GM11168 (cell line): ENCODE results near the gene WDR64.
"Not testable (repeated sequence)": the region's sequence is repeated elsewhere in the genome, so short reads cannot be mapped to it uniquely, and the experiment has no call there.

Source experiments
- in situ Hi-C: fragments of 300-500 bp; cut with MboI; formaldehyde crosslinking; loops from one replicate; pipeline ENCODE4 v1.12.0; 2022; ENCODE audit warnings: low sequenced_read_pairs; ENCODE audit not compliant: unreplicated experiment

Gene WDR64

DNA sequence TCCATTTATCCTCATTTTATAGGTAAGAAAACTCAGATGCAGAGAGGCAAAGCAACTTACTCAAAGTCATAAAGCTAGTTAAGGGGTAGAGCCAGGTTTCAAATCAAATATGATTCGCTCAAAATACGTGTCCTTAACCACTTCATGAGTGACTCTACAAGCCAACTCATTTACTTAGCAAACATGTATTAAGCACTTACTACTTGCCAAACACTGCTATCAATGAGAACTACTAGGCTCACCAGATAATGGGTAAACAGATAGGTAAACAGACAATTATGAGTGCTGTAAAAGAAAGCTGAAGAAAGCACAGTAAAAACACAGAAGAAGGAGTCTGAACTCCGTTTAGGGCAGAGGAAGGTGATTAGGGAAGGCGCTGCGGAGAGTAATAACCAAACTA, 65.9 kb downstream of the WDR64 start:
- in situ Hi-C loops: no loop called here

DNA sequence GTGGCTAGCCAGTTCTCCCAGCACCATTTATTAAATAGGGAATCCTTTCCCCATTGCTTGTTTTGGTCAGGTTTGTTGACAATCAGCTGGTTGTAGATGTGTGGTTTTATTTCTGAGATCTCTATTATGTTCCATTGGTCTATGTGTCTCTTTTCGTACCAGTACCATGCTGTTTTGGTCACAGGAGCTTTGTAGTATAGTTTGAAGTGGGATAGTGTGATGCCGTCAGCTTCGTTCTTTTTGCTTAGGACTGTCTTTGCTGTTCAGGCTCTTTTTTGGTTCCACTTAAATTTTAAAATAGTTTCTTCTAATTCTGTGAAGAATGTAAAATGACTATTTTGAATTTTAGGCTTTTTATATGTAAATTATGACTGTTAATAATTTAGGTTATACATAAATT, 68.9 kb downstream of the WDR64 start:
- in situ Hi-C loops: no loop called here

DNA sequence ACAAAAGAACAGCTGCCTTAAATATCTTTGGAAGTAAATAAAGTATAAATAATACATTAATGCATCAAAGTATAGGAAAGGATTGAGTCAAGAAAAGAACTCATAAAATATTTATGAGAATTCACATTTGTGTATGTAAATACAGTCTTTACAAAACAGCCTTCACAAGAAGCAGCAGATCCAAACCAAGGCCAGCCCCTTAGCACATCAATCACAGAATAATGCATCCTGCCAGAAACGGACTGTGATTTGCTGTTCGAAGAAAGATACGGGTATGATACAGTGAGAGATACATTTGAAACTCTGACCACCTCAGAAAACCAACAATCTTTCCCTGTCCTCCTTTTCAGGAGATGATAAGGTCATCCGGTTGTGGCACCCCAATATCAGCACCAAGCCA, 70.9 kb downstream of the WDR64 start:
- in situ Hi-C loops: no loop called here

DNA sequence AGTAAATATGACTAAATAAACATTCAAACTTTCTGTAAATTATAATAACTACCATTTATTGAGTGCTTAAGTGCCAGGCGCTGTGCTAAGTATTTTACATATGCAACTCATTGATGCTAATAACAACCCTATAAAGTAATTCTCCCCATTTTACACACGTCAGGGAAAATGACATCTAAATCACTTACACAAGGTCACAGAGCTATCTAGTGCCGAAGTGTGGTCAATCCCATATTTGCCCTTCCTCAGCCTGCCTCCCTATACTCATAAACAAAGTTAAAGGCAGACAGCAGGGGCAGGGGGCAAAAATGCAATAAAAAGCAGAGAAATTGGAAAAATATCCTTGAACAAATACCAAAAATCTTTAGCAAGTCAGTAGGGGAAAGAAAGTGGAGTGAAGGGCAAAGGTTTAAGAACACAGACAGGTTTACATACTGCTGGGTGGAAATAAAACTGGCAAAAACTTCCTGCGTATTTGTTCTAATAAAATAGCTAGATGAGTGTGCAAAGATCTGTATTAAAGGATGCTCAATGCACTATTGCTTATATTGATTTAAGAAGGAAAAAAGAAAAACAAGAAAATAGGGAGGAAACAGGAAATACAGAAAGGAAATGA, 72.8 kb downstream of the WDR64 start:
- in situ Hi-C loops: no loop called here

DNA sequence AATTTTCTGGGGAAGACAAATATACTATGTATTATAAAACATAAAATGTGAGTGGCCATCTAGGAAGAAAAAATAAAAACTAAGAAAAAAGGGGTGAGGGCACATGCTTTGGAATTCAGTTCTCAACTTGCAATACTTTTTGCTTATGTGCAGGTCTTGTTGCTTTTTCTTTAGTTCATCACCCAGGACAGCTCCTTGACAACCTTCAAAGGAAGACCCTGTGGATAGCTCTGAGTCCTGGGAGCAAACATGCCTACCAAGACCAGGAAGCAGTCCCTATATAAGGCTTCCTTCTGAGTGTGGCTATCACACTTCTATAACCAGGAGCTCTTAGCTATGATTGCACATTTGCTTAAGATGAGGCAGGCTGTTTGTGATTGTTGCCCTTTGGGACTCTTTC, 78.0 kb downstream of the WDR64 start:
- in situ Hi-C loops: no loop called here

DNA sequence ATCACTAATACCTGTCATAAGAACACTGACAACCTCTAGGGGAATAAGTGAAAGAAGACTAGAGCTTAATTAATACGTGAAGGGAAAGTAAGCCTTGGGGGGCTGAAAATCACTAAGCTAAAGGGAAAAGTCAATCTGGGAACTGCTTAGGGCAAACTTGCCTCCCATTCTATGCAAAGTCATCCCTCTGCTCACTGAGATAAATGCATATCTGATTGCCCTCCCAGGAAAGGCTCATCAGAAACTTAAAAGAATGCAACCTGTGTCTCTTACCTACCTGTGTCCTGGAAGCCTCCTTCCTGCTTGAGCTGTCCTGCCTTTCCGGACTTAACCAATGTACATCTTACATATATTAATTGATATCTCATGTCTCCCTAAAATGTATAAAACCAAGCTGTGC, 81.8 kb downstream of the WDR64 start:
- in situ Hi-C loops: no loop called here

DNA sequence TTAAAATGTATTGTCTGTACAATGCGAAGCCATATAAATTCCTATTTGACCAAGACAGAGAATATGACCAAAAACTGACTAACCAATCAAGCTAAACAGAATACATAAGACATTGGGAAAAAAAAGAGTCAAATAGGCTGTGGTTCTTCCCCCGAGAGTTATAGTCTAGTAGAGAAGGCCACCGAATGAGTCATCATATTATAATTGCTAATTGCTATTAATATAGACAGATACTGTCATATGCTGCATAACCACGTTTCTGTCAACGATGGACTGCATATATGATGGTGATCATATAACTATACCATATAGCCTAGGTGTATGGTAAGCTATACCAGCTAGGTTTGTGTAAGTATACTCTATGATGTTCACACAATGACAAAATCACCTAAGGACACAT, 82.5 kb downstream of the WDR64 start:
- in situ Hi-C loops: no loop called here

DNA sequence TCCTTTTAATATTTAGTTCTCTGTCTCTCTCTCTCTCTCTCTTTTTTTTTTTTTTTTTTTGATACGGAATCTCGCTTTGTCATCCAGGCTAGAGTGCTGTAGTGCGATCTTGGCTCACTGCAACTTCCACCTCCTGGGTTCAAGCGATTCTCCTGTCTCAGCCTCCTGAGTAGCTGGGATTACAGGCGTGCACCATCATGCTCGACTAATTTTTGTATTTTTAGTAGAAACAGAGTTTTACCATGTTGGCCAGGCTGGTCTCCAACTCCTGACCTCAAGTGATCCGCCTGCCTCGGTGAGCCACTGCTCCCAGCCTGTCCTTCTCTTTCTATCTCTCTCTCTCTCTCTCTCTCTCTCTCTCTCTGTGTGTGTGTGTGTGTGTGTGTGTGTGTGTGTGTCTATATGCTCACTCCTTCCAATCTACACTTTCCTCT, 83.4 kb downstream of the WDR64 start:
- in situ Hi-C loops: not testable (repeated sequence)

DNA sequence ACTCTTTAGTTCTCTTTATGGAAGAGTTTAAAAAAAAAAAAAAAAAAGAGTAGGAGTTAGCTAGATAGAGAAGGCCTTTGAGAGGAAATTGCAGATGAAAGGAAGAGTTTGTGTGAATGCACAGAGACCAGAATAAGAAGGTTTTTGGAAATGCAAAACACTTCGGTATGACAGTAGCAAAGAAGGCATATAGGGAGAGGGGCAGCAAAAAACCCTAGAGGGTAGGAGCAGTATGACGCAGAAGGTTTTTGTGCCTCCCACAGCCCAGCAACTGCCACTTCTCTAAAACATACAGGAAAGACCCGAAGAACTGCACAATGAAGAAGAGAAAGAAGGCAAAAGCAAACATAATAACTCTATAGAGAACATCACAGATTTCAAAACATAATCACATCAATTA, 84.3 kb downstream of the WDR64 start:
- in situ Hi-C loops: no loop called here

DNA sequence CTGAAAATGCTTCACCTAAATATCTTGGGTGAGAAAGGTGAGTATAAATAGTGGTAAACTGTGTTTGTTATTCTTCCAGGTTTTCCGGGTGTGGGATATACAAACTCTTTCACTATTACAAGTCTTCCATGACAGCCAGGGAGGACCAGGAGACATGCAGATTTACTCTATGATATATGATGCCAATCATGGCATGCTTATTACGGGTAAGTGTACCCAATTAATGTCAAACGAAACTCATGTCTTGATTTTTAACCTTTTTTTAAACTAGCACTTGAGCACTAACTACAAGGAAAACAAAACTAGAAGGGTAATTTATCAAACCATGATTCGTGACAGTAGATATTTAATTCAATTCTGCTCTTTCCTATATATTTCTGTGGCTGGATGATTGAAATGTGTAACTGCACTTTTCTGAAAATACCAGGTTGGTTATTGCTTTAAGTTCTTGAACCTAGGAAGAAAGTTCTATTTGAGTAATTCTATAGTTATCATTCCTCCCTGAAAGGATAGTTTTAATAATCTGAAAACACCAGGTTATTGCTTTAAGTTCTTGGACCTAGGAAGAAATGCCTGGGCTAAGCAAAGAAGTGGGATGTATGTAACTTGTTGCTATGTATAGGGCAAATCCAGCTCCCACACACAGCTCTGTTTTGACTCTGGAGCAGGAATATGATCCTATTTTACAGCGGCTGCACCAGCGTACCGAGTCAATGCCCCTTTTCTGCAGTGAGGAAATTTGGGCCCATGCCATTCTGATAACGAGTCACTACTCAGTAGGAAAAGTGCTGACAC, 86.4 kb downstream of the WDR64 start:
- in situ Hi-C loops: no loop called here

DNA sequence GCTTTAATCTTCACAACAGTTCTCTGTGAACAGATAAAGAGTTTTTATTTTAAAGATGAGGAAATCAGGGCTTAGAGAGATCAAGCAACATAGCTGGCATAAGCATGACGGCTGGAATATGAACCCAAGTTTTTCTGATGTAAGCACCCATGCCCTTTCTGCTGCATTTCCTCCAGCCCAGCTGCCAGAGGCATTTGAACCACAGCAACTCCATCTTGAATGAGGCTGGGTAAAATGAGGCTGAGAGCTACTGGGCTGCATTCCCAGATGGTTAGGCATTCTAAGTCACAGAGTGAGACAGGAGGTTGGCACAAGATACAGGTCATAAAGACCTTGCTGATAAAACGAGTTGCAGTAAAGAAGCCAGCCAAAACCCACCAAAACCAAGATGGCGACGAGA, 90.0 kb downstream of the WDR64 start:
- in situ Hi-C loops: no loop called here

DNA sequence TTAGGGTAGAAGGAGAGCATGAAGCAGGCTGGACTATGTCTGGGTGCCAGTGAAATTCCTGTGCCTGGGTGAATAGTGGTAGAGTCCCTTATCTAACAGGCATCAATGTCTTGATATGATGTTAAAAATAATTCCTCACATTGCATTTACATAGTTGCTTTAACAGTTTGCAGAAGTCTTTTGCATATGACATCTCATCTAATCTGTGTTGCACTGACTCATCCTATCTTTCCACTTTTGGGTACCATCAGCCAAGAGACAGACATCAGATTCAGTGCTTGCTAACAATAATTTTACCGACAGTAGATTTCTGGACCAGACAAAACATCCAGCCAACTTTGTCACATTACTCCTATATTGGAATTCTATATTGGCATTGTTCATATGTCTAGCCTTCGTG, 92.5 kb downstream of the WDR64 start:
- in situ Hi-C loops: no loop called here

DNA sequence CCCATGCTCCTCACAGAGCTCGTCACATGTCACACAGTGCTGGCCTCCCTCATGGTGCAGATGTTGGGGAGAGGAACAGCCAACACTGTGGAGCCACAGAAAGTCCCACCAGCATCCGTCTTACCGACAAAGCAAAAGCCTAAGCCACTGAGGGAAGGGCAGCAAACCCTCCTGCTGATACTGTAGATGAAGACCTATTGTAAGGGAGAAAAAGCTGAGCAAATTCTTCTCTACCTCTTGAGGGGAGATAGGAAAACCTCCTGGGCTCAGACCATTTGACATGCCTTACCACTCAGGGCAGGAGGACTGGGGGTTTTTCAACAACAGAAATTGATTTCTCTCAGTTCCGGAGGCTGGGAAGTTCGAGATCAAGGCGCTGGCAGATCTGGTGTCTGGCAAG, 95.9 kb downstream of the WDR64 start:
- in situ Hi-C loops: no loop called here

DNA sequence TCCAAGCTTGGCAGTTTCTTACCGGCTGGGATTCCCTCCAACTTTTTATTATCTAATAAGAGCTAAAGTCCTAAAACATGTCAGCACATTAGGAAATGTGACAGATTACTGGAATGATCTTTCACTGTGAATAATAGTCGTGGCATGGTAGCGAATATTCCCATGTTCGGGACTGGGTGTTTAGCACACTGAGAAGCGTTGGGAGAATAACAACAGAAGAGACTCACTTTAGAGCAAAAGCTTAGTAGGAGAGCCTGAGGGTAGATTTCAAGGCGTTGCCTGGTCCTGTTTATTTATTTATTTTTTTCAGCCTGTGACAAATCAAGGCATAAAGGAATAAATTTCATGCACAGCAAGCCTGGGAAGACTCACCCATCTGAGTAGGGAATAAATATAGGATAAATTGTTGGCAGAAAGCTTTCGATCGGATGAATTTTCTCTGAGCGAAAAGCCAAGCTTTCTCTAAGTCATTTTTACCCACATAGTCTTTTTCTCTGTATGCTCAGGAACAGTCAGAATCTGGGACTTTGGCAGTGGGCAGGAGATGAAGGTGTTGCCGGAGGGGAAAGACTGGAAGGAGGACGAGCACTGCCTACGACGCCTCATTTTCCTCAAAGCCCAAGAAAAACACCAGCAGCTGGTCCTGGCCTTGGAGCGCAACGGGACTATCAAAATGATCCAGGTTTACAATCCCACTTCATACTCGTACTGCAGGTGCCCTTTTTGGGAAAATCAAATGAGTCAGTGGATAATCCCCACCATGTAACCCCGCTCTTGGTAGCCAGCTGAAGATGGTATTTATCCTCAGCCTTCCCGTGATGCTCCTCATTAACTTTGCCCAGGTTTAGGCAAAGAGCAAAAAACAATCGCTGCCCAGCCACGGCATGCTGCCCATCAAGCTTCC, 97.2 kb downstream of the WDR64 start:
- in situ Hi-C loops: no loop called here

DNA sequence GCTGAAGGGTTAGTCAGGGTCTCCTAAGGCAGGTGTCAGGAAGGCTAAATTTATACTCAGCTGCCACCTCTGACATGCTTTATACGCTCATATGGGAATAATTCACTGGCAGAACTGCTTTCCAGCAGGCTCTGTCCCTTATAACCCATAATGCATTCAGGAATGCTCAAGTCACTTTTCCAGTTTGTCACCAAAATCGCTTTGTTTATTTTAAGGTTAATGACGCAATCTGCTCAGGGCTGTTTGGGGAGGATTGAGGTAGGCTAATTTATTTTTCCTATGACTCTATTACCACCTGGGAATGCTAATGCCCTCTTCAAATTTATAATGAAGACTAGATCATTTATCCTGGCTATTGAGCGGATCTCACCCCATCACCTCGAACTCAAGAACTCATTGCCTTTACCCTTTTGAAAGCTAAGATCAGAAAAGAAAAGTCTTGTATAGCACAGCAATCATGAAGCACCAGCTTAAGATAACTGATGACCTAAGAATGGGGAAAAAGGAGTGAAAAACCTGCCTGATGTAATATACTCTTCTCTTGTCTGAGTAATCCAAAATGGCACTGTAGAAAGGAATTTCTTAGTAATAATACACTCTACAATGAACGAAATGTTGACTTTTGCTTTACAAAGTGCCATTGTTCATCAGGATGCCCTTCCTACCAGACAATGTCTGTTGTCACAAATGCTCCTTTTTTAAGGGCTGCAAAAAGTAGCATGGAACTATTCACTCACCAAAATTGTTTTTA, 98.0 kb downstream of the WDR64 start:
- in situ Hi-C loops: no loop called here

DNA sequence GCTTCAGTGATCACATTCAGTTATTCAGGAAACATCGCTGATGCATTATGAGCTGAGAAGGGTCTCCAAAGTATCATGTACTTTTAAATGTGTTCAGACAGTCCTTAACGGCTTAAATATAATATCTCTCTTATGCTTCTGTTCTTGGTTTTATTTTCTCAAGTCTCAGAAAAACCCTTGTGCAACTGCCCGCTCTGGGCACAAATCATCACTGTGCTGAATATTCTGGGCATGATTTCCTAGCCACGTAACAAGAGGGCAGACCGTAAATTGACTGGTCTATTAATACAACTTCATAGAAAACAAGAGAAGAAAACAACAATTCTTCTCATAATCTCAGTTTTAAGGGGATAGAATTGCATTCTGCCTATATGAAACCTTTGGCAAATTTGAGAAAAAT, 99.4 kb downstream of the WDR64 start:
- in situ Hi-C loops: no loop called here

DNA sequence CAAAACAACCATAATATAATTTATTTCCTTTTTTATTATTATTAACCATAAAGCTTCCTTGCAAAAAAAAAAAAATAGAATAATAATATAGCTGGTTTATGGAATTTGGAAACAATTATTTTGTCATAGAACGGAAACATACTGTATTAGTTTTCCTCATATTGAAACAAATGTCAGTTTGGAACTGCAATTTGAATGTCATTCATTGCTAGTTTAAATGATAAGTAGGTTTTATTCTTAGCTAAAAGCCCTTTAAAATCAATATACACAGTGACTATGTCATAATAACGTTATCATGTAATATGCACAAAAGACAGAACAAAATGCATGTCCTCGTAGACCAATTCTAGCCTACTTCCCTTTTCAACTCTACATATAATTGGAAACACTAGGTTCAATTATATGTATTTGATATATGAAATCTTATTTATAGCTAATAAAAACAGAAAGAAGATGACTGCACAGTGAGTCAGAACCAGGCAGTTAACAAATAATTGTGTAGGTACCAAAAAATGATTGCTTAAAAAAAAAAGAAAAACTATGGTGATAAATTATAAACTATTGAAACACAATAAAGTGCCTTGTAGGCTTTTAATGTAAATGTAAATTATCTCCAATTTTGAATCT, 110.7 kb downstream of the WDR64 start:
- in situ Hi-C loops: no loop called here

DNA sequence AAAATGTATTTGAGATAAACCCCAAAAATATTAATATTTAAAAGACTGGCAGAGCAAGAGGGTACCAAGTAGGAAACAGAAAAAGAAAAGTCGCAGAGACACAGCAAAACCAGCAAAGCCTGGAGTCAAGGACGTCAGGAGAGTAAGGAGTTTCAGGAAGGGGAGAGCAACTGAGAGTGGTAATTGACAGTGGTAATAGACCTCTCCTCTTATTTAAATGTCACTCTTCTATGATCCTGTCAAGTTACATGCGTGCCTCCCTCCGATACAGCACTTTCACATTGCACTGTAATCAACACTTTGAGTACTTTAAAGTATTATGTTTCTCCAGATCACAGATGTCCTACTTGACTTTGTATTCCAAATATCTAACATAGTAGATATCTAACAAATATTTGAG, 113.3 kb downstream of the WDR64 start:
- in situ Hi-C loops: no loop called here

DNA sequence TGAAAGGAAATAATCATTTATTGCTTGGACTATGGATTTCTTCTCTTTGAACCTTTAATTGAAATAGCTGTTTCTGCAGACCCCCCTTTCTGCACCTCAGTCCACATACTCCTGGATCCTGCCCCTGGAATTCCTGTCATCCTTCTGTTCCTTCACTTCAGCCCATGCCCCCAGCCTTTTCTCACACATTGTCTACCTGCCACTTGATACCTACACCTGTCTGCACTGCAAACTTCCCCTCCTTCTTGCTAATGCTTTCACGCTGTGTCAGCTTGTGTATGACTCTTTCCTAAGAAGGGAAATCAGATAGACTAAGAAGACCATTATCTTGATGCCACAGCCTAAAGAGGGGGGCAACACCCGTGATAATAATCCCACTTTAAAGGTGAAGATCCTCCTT, 115.7 kb downstream of the WDR64 start:
- in situ Hi-C loops: no loop called here

DNA sequence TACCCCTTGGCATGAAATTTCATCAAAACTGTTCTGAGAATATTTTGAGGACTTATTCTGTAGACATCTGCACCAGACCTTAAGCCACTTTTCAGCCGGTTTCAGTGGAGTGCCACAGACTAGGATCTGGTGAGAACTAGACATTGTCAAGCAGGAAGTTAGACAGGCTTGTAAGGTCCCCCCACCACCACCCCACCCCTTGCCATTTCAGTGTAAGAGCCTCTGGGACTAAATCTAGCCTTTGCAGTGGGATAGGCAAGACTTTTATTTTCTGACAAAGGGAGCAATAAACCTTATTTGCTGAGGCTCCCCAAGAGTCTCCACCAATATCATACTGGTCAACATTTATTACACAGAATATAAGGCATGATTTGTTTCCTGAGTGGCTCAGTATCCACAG, 118.0 kb downstream of the WDR64 start:
- in situ Hi-C loops: no loop called here
